Breast epithelium (tissue), 3 donors: Measurements from ENCODE around the gene SNRNP25.

Experiments used
- CTCF ChIP-seq, 3 donors: fragments of 450-650 bp; IDR thresholded peaks; one replicate each; pipeline ENCODE4 v1.5.1; 2016 to 2017; ENCODE audit warnings: antibody characterized with exemption in 3 of 3, mild to moderate bottlenecking in 3 of 3, moderate library complexity in 3 of 3
- POLR2A ChIP-seq: fragments of 450-650 bp; IDR thresholded peaks from one replicate; pipeline ENCODE4 v1.6.1; 2016; ENCODE audit warnings: antibody characterized with exemption, mild to moderate bottlenecking, moderate library complexity
- POLR2AphosphoS5 ChIP-seq, 3 donors: sonication (generic); formaldehyde crosslinking; IDR thresholded peaks; one replicate each; pipeline ENCODE4 v1.6.1; 2017; ENCODE audit warnings: antibody characterized with exemption in 3 of 3

GRCh38 chr16:64914-65255 lies 11.3 kb downstream of the SNRNP25 start:
- TF ChIP-seq POLR2AphosphoS5 (IDR thresholded peaks at IDR 0.05), result no peak
- no peak for TF ChIP-seq CTCF (IDR thresholded peaks at IDR 0.05)
- no peak for TF ChIP-seq POLR2A
